ENCODE results near the gene TES. TPM values are rescaled to one million over a fixed set of nuclear protein-coding genes. Genes with fewer than 3 reads are reported as not detected.
"Not testable (repeated sequence)": the region's sequence is repeated elsewhere in the genome, so short reads cannot be mapped to it uniquely, and the experiment has no call there.

The TES gene
- total RNA-seq, 1 experiment from 2014 or later: 111 TPM

DNA sequence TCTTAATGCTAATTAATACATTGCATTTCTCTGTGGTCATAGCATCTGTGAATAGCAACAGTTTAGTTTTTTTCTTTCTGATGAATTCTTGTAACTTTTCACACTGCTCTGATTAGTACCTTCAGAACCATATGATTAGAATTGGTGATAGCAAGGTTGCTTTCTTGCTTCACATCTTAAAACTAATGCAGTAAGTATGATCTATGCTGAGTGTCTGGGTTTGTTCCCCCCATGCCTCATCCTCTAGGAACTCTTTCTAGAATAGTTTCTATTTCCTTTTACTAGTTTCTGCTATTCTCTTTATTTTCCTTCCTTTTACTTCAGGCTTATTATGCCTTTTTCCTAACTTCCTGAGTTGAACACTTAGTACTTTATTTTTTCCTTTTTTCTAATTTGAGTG is 32.4 kb downstream of the TES start:
- DNase-seq (ENCODE audit: low read depth): no peak

DNA sequence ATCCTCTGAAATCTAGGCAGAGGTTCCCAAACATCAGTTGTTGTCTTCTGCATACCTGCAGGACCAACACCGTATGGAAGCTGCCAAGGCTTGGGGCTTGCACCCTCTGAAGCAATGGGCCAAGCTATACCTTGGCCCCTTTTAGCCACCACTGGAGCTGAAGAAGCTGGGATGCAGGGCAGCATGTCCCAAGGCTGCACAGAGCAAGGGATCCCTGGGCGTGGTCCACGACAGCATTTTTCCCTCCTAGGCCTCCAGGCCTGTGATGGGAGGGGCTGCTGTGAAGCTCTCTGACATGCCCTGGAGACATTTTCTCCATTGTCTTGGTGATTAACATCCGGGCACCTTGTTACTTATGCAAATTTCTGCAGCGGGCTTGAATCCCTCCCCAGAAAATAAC is 34.5 kb downstream of the TES start:
- not testable (repeated sequence) for DNase-seq (ENCODE audit: low read depth)

DNA sequence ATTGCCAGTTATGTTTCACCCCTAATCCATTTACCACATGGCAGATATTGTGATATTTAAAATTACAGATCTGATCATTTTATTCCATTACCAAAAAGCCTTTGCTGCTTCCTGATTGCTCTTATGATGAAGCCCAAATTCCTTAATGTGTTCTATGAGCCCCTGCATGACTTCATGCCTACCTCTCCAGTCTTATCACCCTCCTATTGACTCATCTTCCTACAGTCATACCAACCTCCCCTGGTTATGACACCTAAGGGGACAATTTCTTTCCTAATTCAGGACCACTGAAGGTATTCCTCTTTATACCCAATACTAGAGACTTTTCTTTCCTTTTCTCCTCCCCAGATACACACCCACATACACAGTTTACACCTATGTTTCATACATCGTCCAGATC is 36.0 kb downstream of the TES start:
- DNase-seq (ENCODE audit: low read depth): no peak

DNA sequence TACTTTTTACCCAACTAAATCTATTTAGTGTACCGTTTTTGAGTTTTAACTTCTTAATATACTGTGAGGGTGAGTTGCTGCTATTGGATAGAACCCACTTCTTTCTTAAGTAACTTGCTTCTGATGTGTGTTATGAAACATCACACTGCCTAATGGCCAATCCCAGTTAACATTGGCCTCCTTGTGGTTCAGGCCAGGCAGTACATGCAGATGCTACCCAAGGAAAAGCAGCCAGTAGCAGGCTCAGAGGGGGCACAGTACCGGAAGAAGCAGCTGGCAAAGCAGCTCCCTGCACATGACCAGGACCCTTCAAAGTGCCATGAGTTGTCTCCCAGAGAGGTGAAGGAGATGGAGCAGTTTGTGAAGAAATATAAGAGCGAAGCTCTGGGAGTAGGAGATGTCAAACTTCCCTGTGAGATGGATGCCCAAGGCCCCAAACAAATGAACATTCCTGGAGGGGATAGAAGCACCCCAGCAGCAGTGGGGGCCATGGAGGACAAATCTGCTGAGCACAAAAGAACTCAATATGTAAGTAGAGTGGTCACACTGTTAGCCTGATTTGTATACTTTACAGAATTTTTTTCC is 39.7 kb downstream of the TES start:
- DNase-seq (ENCODE audit: low read depth): peak; percentile 51

GRCh38 chr7:116251675-116252074 is 41.3 kb downstream of the TES start:
- DNase-seq (ENCODE audit: low read depth): no peak

DNA sequence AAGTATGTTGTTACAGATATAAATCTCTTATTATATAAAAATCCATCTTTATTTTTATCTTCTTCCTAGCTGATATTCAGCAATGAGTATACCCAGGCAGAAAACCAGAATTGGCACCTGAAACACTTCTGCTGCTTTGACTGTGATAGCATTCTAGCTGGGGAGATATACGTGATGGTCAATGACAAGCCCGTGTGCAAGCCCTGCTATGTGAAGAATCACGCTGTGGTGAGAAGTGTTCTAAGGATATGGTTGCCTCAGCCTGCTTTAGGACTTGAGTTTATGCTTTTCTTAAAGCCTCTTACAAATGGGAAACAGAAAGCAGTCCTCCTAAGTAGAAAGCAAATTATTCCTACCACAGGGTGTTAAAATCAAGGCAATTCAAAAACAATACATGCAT is 41.9 kb downstream of the TES start:
- DNase-seq (ENCODE audit: low read depth): no peak

GRCh38 chr7:116257156-116257555 is 46.8 kb downstream of the TES start:
- no peak for DNase-seq (ENCODE audit: low read depth)

DNA sequence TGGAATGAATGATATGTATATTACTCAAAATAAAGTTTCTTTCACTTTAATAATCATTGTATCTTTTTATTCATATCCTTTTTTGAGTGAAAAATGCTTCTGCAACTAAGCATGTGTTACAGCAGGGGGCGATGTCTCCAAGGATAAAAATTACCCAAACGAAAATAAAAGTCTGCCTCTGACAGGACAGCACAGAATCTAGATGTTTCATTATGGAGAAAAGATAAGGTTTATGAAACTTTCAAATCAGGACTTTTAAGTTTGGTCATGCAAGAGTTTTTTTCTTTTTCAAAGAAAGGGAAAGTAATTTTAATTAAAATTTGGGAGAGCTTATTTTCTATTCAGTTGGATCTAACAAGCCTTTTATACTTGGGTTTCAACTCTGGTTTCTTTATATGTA is 48.4 kb downstream of the TES start:
- peak; percentile 66 for DNase-seq (ENCODE audit: low read depth)

DNA sequence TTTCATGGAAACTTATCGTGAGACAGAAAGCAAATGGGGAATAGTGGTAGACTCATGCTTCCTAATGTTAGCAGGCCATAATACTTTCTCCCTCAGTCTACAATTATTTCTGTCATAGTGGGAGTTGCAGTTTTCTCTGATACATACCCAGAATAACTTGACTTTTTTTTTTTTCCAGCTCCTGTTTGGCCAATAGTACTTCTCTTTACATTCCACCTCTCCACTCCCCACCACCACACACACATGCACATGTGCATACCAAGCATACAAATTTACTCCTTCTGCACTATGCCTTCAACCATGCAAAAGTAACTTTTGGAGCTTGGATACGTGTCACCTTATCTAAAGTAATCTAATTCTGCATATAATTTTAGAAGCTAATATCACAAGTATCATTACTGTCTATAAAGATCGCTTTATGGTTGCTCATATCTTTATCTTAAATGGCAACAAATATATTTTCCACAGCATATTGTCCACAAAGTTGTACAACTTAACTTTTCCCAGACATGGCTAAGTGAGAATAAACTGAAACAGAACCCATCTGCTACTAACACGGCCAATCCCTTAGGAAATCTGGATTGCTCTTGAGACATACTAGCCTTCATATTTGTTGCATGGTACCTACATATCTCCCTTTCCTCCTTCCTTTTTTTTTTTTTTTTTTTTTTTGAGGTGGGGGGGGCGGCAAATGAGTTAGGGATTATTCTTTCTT is 49.0 kb downstream of the TES start:
- DNase-seq (ENCODE audit: low read depth): peak; percentile 24

DNA sequence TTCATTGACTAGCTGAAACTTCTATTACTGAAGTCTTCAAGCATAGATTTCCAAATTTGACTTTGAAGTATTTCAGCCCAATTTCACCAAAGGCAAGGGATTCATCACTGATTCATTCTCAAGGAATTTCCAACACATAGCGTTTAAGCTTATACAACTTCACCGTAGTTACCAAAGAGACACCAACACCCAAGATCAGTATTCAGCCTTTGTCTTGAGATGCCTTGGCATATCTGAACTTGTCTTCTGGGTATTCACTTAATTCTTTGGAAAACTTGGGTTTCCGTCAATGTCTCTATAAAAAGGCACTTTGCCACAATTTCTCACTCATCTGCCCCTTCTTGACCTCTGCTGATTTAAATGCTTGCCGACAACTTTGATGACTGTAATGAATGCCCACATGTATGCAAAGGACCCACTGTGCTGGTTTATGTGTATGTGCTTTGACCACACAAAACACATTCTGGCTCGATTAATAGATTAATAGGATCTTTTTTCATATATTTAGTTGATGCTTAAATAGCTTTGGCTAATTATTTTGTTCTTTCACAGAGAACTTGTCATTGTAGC is 49.6 kb downstream of the TES start:
- DNase-seq (ENCODE audit: low read depth): peak; percentile 91

GRCh38 chr7:116261904-116262303 is 51.6 kb downstream of the TES start:
- no peak for DNase-seq (ENCODE audit: low read depth)

- DNase-seq (ENCODE audit: low read depth): no peak
Observed at GRCh38 chr7:116265881-116266280, 55.5 kb downstream of the TES start.

DNA sequence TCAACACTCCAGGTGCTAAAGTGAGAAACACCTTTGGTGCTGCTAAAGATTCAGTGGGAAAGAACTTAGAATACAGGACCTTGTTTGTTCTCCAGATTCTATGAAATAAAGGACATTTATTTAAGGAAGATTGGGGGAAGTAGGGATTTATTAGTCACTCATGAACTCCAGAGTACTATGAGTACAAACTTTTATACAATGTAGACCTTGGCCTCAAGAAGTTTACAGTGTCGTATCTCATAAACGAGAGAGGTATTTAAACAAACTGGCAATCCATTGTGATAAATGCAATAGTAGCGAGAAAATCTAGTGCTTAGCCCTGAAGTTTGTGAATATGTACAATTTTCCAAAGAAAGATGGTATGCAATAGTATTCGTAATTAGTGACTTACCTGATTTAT is 59.1 kb downstream of the TES start:
- DNase-seq (ENCODE audit: low read depth): no peak

GRCh38 chr7:116271161-116271913 is 61.0 kb downstream of the TES start:
- peak; percentile 28 for DNase-seq (ENCODE audit: low read depth)

- peak; percentile 96 for DNase-seq (ENCODE audit: low read depth)
Observed at GRCh38 chr7:116271963-116272886, 61.9 kb downstream of the TES start.

- no peak for DNase-seq (ENCODE audit: low read depth)
Observed at GRCh38 chr7:116273283-116273917, 63.1 kb downstream of the TES start.

GRCh38 chr7:116273918-116274301 is 63.6 kb downstream of the TES start:
- no peak for DNase-seq (ENCODE audit: low read depth)

- DNase-seq (ENCODE audit: low read depth): no peak
Observed at GRCh38 chr7:116277070-116277469, 66.7 kb downstream of the TES start.

- no peak for DNase-seq (ENCODE audit: low read depth)
Observed at GRCh38 chr7:116279217-116279616, 68.9 kb downstream of the TES start.

DNA sequence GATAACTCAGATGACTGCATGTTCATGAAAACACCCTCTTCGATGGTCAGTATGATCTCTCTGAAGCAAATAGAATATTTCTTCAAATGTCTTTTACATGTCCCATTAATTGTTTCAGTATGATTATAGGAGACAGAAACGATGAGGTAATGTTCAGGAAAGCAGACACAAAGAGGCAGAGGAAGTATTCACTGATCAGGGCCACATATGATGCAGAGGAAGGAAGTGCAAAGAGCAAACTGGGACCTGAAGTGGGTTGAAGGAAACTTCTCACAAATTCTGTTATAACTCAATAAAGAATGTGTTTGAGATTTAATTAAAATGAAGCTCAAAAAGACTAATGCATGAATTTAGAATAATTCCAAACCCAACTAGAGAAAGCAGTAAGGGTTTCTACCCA is 70.5 kb downstream of the TES start:
- DNase-seq (ENCODE audit: low read depth): no peak

DNA sequence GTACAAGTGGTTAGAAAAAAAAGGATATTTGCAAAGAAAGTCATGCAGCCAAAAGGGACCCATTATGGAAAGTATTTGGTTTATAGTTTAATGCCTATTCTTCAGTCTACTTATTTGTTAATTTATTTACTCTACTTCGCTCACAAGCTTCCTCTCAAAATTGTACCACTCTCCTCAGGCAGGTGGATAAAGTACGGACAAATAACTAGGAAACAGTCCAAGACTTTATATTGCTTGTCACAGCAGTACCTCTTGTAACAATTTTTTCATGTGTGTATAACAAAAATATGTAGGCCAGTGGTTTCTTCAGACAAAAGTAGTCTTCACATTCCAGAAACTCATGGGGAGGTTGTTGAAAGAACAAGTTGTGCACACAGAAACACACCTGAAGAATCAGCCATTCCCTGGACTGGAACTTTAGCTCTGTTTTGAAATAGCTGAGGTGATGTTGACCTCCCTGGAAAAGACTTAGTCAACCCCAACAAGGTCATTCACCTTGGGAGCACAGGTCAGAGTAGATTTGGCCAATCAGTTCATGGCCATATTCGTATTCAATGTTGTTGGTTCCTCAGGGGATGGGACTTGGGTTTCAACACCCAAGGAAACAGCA is 73.4 kb downstream of the TES start:
- no peak for DNase-seq (ENCODE audit: low read depth)

Measured in RPMI7951 (cell line).